HG02642 (cell line): ENCODE results near the gene ORAI2.

ENCODE experiments used
- ATAC-seq: cut with Tn5 transposase; IDR thresholded peaks from one replicate; pipeline ENCODE4 v1.9.1; 2021; ENCODE audit warnings: mild to moderate bottlenecking; ENCODE audit not compliant: unreplicated experiment, poor library complexity

The ORAI2 gene

GRCh38 chr7:102413091-102413490 lies 20.3 kb upstream of the ORAI2 start:
- ATAC-seq: no peak

DNA sequence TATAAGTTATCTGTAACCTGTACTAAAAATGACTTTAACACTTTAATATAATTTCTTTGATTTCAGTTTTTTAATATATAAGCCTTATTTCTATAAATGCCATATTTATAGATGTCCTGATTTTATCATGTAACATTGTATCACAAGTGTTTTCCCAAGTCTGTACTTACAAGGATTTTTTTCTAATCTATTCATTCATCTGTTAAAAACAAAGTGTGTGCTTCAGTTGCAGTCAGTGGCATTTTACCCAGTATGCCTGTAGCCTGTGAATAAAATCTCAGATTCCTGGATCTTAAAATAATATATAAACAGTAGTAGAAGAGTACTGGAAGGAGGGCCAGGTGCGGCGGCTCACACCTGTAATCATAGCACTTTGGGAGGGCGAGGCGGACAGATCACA lies 19.8 kb upstream of the ORAI2 start:
- ATAC-seq: no peak

- ATAC-seq: peak; percentile 46
Observed at GRCh38 chr7:102415685-102416225, 17.6 kb upstream of the ORAI2 start.

- no peak for ATAC-seq
Observed at GRCh38 chr7:102416406-102416805, 17.0 kb upstream of the ORAI2 start.

DNA sequence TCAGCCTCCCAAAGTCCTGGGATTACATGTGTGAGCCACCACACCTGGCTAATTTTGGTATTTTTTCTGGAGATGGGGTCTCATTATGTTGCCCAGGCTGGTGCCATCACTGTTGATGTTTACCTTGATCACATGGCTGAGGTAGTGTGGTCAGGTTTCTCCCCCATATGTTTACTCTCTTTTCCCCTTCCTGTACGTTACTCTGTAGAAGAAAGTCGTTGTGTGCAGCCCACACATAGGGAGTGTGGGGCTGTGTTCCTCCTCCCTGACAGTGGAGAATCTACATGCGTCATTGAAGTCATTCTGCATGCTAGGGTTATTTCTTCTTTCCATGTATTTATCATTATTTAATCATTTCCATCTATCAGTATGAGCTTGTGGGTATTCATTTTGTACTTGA lies 16.3 kb upstream of the ORAI2 start:
- ATAC-seq: no peak

DNA sequence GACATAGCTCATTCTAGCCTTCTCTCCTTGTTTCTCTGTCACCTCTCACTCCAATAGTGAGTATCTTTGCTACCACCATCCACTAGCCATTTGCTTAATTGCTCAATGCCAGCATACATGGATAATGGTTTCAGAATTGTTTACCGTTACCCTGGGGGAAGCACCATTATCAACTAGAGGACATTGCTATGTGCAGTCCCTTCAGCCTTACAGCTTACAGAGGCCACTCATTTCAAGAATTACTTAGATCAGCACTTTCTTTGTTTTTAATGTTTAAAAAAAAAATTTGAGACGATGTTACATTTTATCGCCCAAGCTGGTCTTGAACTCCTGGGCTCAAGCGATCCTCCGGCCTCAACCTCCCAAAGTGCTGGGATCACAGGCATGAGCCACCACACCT lies 14.8 kb upstream of the ORAI2 start:
- no peak for ATAC-seq

DNA sequence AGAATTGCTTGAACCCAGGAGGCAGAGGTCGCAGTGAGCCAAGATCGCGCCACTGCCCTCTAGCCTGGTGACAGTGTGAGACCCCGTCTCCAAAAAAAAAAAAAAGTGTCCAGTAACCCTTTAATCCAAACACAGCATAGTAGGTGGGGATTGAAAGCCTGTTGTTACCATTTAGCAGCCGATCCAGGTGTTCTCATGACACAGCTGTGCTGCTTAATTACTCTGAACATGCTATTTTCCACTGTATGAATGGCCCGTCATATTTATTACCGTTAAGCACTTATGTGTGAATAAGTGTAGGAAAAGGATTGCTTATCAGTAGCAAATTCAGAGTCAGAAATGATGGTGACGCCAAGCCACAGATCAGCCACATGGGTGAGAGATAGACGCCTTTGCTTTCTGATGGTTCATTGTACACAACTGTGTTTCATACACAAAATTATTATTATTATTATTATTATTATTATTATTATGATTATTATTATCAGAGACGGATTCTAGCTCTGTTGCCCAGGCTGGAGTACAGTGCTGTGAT lies 11.6 kb upstream of the ORAI2 start:
- no peak for ATAC-seq

GRCh38 chr7:102424129-102424551 lies 9.2 kb upstream of the ORAI2 start:
- ATAC-seq: no peak

DNA sequence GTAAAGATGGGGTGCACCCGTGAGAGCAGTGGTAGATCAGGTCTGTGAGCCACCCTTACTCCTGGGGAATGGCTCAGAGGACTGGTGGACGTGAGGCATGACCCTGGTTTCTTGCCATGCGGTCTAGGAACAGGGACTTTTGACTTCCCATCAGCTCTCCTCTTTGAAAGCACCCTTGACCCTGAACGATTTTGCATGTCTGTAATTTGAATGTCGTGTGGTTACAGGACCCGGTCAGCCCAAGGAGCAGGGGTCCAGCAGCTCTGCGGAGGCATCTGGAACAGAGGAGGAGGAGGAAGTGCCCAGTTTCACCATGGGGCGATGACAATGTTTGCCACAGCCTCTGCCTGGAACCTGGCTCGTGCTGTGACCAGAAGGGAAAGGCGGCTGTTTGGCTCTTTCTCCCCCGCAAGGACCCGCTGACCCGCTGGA lies 8.6 kb upstream of the ORAI2 start:
- ATAC-seq: peak; percentile 37

DNA sequence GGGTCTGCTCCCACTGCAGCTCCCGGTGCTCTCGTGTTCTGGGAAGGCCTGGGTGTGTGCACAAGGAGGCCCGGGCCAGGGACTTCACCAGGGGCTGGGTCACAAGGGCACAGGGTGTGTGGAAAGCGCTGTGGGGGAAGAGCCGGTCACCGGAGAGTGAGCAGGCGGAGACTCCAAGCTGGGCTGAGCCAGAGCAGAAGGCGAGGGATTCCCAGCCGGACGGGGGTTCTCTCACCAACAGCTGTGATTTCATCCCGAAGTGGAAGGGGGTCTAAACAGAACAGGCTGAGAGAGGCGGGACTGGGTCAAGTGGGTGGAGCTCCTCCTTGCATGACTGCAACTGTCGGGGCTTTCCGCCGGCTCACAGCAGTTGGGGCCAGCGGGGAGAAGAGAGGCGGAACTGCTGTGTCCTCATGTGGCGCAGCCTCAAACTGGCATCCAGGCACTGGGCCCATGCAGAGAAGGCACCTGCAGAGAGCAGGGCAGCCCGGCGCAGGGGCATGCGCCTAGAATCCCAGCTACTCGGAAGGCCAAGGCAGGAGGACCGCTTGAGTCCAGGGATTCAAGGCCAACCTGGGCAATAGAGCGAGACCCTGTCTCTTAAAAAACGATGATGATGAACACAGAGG lies 7.6 kb upstream of the ORAI2 start:
- ATAC-seq: peak; percentile 59

DNA sequence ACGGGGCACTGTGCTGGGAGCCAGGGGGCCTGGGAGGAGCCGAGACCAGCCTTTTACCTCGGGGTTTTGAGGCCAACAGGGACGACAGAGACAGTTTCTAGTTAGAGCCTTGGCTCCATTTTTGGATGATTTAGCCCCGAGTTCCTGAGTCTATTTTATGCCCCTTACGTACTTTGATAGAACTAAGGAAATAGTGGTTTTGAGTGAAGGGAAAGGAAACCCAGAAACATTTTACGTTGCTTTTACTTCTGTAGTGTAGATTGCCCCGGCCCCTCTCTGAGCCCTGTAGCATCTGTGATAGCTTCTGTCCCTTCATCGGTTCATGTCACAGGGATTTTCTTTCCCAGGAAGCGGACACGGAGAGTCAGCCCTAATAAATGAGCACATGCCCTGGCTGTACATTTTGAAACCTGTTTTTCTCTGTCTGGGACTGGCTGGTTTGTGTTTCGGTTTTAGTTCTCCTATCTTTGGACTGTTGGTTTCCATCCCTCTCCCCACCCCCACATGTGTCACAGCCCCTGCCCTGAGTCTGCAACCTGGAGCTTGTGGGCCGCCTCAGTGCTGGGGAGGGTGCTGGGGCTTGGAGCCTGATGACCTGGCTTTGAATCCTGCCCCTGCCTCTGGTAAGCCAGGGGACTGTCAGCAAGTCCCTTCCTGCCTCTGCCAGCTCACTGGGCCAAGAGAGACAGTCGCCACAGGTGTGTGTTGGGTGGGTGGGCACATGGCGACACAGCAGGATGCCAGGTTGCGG lies 6.9 kb upstream of the ORAI2 start:
- peak; percentile 53 for ATAC-seq

DNA sequence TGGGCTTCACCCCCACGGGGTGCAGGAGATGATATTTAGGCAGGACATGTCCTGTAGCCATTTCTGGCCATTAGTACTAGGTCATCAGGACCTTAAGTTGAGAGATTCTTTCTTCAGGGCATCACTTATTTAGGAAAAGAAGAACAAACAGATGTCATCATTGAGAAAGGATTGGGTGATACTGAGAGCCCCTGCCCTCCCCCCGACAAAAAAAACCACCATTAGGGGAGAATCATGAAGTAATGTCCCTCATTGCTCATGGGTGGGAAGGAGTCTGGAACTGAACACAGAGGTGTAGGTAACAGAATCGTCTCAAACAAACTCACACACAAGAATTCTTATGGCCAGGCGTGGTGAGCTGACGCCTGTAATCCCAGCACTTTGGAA lies 6.4 kb upstream of the ORAI2 start:
- no peak for ATAC-seq

GRCh38 chr7:102429141-102429899 lies 4.1 kb upstream of the ORAI2 start:
- ATAC-seq: no peak

DNA sequence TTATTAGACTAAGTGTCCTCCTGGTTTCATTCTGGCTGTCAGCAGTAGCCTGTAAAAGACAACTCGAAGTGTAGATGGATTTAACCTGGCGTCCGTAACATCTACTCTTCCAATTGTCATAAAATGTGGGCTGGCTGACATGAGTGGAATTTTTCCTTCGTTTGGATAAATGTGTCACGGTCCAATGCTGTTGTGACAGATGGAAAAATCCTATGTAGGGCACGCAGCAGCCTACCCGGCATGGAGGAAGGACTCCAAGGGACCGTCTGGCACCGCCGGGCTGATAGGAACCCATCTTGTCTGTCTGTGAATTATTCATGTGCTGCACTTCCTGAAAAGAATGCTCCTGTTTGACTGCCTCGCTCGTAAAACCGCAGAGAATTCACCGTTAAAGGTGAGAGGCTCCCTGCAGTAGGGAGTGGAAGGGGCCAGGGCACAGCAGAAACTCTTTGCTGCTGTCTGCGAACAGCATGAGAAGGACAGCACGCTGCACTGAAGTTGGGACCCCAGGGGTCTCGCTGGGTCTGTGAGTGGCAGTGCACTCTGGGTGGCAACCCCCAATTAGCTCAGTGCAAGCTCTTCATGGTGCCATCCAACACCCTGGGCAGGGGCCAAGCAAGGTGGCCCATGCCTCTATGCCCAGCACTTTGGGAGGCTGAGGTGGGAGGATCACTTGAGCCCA lies 1.6 kb upstream of the ORAI2 start:
- ATAC-seq: peak; percentile 27

DNA sequence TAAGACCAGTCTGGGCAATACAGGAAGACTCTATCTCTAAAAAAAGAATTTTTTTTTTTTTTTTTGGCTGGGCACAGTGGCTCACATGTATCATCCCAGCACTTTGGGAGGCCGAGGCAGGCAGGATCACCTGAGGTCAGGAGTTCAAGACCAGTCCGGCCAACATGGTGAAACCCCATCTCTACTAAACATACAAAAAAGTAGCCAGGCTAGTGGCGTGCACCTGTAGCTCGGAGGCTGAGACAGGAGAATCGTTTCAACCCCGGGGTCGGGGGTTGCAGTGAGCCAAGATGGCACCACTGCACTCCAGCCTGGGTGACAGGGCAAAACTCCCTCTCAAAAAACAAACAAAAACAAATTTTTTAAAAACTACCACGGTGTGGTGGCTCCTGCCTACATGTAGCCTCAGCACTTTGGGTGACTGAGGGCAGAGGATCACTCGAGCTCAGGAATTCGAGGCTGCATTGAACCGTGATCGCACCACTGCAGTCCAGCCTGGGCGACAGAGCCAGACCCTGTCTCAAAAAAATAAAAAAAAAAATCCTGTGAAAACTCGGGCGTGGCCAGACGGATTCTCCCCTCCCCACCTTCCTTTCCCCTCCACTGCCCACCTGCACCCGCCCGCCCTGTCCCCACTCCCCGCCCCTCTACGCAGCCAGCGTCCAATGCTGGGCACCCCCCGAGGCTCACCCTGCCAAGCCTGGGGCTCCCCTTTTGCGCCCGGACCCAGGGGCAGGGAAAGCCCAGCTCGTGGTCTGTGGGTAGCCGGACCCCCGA lies 745 bp upstream of the ORAI2 start:
- ATAC-seq: peak; percentile 27

DNA sequence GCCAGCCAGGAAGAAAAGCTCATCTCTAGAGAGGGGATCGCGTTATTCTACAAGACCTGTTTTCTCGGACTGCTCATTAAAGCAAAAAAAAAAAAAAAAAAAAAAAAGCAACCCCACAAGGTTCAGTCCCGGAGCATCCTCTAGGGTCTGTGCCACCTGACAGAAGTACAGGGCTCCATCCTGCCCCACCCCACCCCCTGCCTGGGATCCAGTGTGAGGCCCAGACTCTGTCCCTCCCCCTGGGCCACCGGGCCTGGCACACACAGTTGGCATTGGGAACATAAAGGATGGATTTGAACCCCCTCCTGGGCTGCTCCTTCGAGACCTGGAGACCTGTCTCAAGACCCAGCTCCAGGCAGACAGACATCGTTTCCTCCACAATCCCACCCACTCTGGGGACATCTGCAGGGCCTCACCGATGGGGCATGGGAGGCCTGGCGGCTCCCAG lies 688 bp downstream of the ORAI2 start:
- no peak for ATAC-seq

DNA sequence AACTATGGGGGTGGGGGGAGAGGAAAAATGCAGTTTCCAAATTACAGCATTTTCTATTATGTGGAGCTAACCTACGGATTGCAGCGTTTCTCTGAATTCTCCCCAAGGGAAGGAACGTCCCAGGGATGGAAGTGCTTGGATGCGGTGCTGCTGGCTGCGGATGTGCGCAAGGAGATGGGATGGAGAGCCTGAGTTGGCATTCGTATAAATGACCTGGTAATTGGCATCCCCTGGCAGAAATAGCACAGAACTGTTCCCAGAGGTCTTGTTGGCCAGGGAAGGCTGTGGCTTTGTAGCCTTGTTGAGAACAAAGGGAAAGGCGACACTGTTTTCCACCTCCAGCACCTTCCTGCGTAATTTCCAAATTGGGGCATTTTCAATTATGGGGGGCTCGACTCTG lies 2.7 kb downstream of the ORAI2 start:
- ATAC-seq: no peak

GRCh38 chr7:102439963-102440795 lies 6.8 kb downstream of the ORAI2 start:
- no peak for ATAC-seq
